Measurements from ENCODE around the gene ZNF280D.

DNA sequence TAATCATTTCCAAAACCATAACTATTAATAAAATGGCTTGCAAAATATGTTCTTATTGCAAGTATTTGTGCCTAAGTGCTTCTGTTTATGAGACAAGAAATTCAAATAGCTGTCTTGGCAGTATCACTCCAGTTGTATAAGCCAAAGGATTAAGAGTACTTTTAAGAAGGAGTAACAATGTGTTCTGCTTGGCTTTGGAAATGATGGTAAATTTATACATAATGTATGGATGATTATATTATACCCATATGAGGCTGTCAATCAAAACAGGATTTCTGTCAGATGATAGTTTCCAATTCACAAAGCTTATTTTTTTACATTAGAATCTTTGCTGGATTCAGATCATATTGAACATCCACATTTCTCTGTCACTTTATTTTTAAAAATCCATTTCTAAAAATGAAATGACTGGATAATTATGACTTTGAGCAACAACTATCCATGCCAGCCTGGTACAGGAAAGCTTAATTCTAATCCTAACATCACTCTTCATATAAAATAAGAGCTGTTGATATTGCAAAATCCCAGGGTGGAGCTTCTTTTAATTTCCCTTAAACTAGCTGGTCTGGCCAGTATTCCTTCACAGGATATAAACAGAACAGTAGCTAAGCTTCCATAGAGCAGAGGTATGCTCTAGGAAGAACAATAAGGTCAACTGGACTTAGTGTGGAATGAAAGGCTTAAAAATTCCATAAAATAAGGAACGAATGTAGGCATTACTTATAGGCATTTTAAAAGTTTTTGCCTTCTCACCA lies 30.0 kb upstream of the ZNF280D start:
- no peak for TF ChIP-seq POLR2AphosphoS5 (IDR thresholded peaks at IDR 0.05; ENCODE audit: low read depth, low read length)
- TF ChIP-seq POLR2A (IDR thresholded peaks at IDR 0.05; ENCODE audit: low read depth, low read length) = no peak
- TF ChIP-seq POU2F2 (IDR thresholded peaks at IDR 0.05; ENCODE audit: low read depth, low read length) = no peak
- TF ChIP-seq TAF1 (IDR thresholded peaks at IDR 0.05; ENCODE audit: low read depth, low read length) = no peak
